Measurements from ENCODE around the gene BMPER. TPM values are rescaled to one million over a fixed set of nuclear protein-coding genes. Genes with fewer than 3 reads are reported as not detected.

The BMPER gene
- total RNA-seq, 1 experiment from 2014 or later = not detected

- Mint-ChIP-seq H3K27ac (ENCODE audit: unreplicated experiment) (no peak overlapping the region), H3K9me3 (ENCODE audit: unreplicated experiment) (no peaks in the 10 kb centered on the region), H3K27me3 (ENCODE audit: insufficient read depth, unreplicated experiment) (peaks cover 5% of the 10 kb centered on the region), H3K4me1 (ENCODE audit: low read depth, unreplicated experiment) (no peaks in the 10 kb centered on the region), H3K4me3 (ENCODE audit: unreplicated experiment) (no peak overlapping the region), H3K36me3 (ENCODE audit: insufficient read depth, unreplicated experiment) (no peaks in the 10 kb centered on the region)
- DNase-seq = no peak
- no peak overlapping the region for H3K4me3 ChIP-seq (ENCODE audit: low read depth, low read length)
- ChIA-PET POLR2A (no interaction called here), CTCF (interaction anchor here (2.3 kb wide), 1 partner anchor 105 kb away, joined by 16 read pairs; no protein-coding TSS in a partner anchor)
- intact Hi-C loops (cut with micrococcal nuclease; ENCODE audit: unreplicated experiment) = no loop called here
- TF ChIP-seq, protein P1, sequence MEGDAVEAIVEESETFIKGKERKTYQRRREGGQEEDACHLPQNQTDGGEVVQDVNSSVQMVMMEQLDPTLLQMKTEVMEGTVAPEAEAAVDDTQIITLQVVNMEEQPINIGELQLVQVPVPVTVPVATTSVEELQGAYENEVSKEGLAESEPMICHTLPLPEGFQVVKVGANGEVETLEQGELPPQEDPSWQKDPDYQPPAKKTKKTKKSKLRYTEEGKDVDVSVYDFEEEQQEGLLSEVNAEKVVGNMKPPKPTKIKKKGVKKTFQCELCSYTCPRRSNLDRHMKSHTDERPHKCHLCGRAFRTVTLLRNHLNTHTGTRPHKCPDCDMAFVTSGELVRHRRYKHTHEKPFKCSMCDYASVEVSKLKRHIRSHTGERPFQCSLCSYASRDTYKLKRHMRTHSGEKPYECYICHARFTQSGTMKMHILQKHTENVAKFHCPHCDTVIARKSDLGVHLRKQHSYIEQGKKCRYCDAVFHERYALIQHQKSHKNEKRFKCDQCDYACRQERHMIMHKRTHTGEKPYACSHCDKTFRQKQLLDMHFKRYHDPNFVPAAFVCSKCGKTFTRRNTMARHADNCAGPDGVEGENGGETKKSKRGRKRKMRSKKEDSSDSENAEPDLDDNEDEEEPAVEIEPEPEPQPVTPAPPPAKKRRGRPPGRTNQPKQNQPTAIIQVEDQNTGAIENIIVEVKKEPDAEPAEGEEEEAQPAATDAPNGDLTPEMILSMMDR (IDR thresholded peaks at IDR 0.05; ENCODE audit: insufficient read depth in 1 of 2, low read depth in 1 of 2, low read length in 1 of 2, severe bottlenecking in 1 of 2, unreplicated experiment in 1 of 2) = no peak
- H3K9me3 ChIP-seq = no peaks in the 10 kb centered on the region
- BruUV-seq (replicated peaks) = no TSS peak
- no peaks in the 10 kb centered on the region for H3K27me3 ChIP-seq (replicated peaks; ENCODE audit: control insufficient read depth, insufficient read depth, low read length)
- no peaks in the 10 kb centered on the region for H3K36me3 ChIP-seq (ENCODE audit: control insufficient read depth, insufficient read depth, low read length)
- no peaks in the 10 kb centered on the region for H3K4me1 ChIP-seq
Measured at GRCh38 chr7:34086981-34087380, 181.6 kb downstream of the BMPER start.

DNA sequence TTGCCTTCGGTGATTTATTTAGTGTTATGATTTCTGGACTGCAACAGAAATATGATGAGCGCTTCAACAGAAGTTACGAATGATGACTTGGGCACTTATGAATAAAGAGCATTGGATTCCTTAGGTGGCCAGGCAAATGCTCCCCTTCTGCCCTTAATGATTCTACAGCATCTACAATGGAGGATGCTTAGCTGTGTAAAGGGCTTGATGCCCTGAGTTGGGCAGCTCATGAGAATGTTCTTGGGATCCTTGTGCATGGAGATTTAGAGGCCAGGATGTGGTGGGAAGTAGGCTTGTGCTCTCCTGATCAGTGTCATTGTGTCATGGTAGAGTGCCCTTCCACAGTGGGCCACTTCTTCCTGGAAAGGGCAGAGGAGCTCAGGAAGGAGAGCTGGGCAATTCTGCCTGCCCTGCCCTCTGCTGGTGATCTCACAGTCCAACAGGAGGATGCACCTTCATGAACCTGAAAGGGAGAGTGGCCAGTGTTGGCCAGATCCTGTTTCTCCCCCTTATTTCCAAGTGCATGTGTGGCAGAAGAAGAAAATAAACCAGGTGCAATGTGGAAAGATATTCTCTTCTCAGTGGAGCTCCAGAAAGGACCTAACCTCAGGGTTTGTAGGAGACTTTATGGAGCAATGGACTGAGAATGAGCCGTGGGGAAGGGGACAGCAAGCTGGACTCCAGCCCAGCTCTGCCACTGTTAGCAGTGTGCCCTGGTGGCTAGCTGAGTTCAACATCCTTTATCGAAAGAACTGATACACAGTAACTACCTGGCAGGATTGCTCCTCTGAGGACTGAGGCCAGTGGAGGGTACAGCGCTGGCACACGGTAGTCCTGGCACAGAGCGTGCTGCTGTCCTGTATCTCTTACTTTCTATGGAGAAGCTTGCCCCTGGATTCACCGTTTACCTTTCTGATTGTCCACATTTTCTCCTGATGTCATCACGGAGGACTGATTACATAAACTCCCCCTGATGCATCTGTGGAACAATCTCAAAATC is 182.9 kb downstream of the BMPER start:
- TF ChIP-seq, protein P1 (IDR thresholded peaks at IDR 0.05; ENCODE audit: insufficient read depth in 1 of 2, low read depth in 1 of 2, low read length in 1 of 2, severe bottlenecking in 1 of 2, unreplicated experiment in 1 of 2) = peak; percentile 46 to 54
- Histone ChIP-seq H3K36me3 (ENCODE audit: control insufficient read depth, insufficient read depth, low read length) (no peaks in the 10 kb centered on the region), H3K4me3 (ENCODE audit: low read depth, low read length) (no peak overlapping the region), H3K9me3 (no peaks in the 10 kb centered on the region), H3K27me3 (replicated peaks; ENCODE audit: control insufficient read depth, insufficient read depth, low read length) (no peaks in the 10 kb centered on the region), H3K4me1 (no peaks in the 10 kb centered on the region)
- peaks cover 8% of the 10 kb centered on the region for H3K9me3 Mint-ChIP-seq (ENCODE audit: unreplicated experiment)
- H3K4me3 Mint-ChIP-seq (ENCODE audit: unreplicated experiment) = no peak overlapping the region
- intact Hi-C loops (cut with micrococcal nuclease; ENCODE audit: unreplicated experiment) = no loop called here
- ChIA-PET POLR2A (no interaction called here), CTCF (interaction anchor here (1.0 to 2.3 kb wide), 3 partner anchors 20 to 665 kb away, joined by 3 to 16 read pairs (median 5); no protein-coding TSS in a partner anchor)
- no peaks in the 10 kb centered on the region for H3K36me3 Mint-ChIP-seq (ENCODE audit: insufficient read depth, unreplicated experiment)
- DNase-seq = peak; percentile 39 to 43
- no peaks in the 10 kb centered on the region for H3K4me1 Mint-ChIP-seq (ENCODE audit: low read depth, unreplicated experiment)
- BruUV-seq (replicated peaks) = no TSS peak
- no peak overlapping the region for H3K27ac Mint-ChIP-seq (ENCODE audit: unreplicated experiment)
- H3K27me3 Mint-ChIP-seq (ENCODE audit: insufficient read depth, unreplicated experiment) = peaks cover 2% of the 10 kb centered on the region

- CTCF ChIA-PET = no interaction called here
- BruUV-seq (replicated peaks) = no TSS peak
- Histone ChIP-seq H3K4me3 (ENCODE audit: low read depth, low read length) (no peak overlapping the region), H3K27me3 (replicated peaks; ENCODE audit: control insufficient read depth, insufficient read depth, low read length) (no peaks in the 10 kb centered on the region), H3K36me3 (ENCODE audit: control insufficient read depth, insufficient read depth, low read length) (no peaks in the 10 kb centered on the region), H3K9me3 (no peaks in the 10 kb centered on the region), H3K4me1 (no peaks in the 10 kb centered on the region)
- TF ChIP-seq, protein P1 (IDR thresholded peaks at IDR 0.05; ENCODE audit: insufficient read depth in 1 of 2, low read depth in 1 of 2, low read length in 1 of 2, severe bottlenecking in 1 of 2, unreplicated experiment in 1 of 2) = no peak
- Mint-ChIP-seq H3K27me3 (ENCODE audit: insufficient read depth, unreplicated experiment) (peaks cover 2% of the 10 kb centered on the region), H3K9me3 (ENCODE audit: unreplicated experiment) (peaks cover 8% of the 10 kb centered on the region), H3K4me1 (ENCODE audit: low read depth, unreplicated experiment) (no peaks in the 10 kb centered on the region), H3K27ac (ENCODE audit: unreplicated experiment) (no peak overlapping the region), H3K36me3 (ENCODE audit: insufficient read depth, unreplicated experiment) (no peaks in the 10 kb centered on the region), H3K4me3 (ENCODE audit: unreplicated experiment) (no peak overlapping the region)
- intact Hi-C loops (cut with micrococcal nuclease; ENCODE audit: unreplicated experiment) = loop anchor here (1.0 to 2.0 kb wide), 2 partner anchors 75 to 340 kb away; no protein-coding TSS in a partner anchor
- POLR2A ChIA-PET = no interaction called here
- DNase-seq = no peak
Measured at GRCh38 chr7:34090816-34091215, 185.5 kb downstream of the BMPER start.
